HL-60 (cell line): Measurements from ENCODE around the gene TENM3.

Source experiments
- DNase-seq, 2 experiments: peaks; one replicate each; pipeline ENCODE4 v3.0.0-alpha.2; 2010 to 2020; ENCODE audit warnings: low read depth in 1 of 2, low spot score in 1 of 2
- H3K27ac ChIP-seq: fragments of 250-450 bp; sonication (Bioruptor Pico); replicated peaks from 2 replicates; pipeline ENCODE4 v1.5.1; 2020; ENCODE audit warnings: mild to moderate bottlenecking, moderate library complexity
- H3K27me3 ChIP-seq: fragments of 250-450 bp; sonication (Bioruptor Pico); 2 replicates; pipeline ENCODE4 v1.5.1; 2021; ENCODE audit warnings: mild to moderate bottlenecking, moderate library complexity; ENCODE audit not compliant: insufficient read depth, poor library complexity, severe bottlenecking
- H3K4me3 ChIP-seq: replicated peaks from 2 replicates; pipeline ENCODE4 v1.5.1; 2011; ENCODE audit warnings: mild to moderate bottlenecking, control low read depth, low read length; ENCODE audit not compliant: insufficient read depth
- GABPA ChIP-seq: IDR thresholded peaks from 2 replicates; pipeline ENCODE4 v1.6.1; 2012; ENCODE audit warnings: low read depth
- POLR2AphosphoS5 ChIP-seq: IDR thresholded peaks from 2 replicates; pipeline ENCODE4 v1.6.1; 2012; ENCODE audit warnings: low read depth
- REST ChIP-seq: IDR thresholded peaks from 2 replicates; pipeline ENCODE4 v1.6.1; 2012; ENCODE audit warnings: low read depth; ENCODE audit not compliant: insufficient replicate concordance
- SPI1 ChIP-seq: IDR thresholded peaks from 2 replicates; pipeline ENCODE4 v1.6.1; 2012; ENCODE audit warnings: low read depth, mild to moderate bottlenecking, borderline replicate concordance
- TF ChIP-seq, protein P1 (sequence below): IDR thresholded peaks from one replicate; pipeline ENCODE4 v1.5.1; 2011; ENCODE audit warnings: low read length, control low read depth, inconsistent platforms; ENCODE audit not compliant: insufficient read depth

TENM3 gene

GRCh38 chr4:182537031-182537795, 294.0 kb downstream of the TENM3 start:
- Histone ChIP-seq H3K27me3 (no peaks in the 10 kb centered on the region), H3K27ac (no peak overlapping the region), H3K4me3 (no peak overlapping the region)
- no peak for DNase-seq
- TF ChIP-seq POLR2AphosphoS5: no peak
- no peak for TF ChIP-seq GABPA
- TF ChIP-seq, protein P1, sequence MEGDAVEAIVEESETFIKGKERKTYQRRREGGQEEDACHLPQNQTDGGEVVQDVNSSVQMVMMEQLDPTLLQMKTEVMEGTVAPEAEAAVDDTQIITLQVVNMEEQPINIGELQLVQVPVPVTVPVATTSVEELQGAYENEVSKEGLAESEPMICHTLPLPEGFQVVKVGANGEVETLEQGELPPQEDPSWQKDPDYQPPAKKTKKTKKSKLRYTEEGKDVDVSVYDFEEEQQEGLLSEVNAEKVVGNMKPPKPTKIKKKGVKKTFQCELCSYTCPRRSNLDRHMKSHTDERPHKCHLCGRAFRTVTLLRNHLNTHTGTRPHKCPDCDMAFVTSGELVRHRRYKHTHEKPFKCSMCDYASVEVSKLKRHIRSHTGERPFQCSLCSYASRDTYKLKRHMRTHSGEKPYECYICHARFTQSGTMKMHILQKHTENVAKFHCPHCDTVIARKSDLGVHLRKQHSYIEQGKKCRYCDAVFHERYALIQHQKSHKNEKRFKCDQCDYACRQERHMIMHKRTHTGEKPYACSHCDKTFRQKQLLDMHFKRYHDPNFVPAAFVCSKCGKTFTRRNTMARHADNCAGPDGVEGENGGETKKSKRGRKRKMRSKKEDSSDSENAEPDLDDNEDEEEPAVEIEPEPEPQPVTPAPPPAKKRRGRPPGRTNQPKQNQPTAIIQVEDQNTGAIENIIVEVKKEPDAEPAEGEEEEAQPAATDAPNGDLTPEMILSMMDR: no peak
- TF ChIP-seq REST: no peak
- no peak for TF ChIP-seq SPI1

GRCh38 chr4:182538031-182538430, 294.8 kb downstream of the TENM3 start:
- Histone ChIP-seq H3K27me3 (no peaks in the 10 kb centered on the region), H3K4me3 (no peak overlapping the region), H3K27ac (no peak overlapping the region)
- TF ChIP-seq, protein P1: no peak
- TF ChIP-seq GABPA: no peak
- TF ChIP-seq REST: no peak
- TF ChIP-seq POLR2AphosphoS5: no peak
- no peak for TF ChIP-seq SPI1
- no peak for DNase-seq

DNA sequence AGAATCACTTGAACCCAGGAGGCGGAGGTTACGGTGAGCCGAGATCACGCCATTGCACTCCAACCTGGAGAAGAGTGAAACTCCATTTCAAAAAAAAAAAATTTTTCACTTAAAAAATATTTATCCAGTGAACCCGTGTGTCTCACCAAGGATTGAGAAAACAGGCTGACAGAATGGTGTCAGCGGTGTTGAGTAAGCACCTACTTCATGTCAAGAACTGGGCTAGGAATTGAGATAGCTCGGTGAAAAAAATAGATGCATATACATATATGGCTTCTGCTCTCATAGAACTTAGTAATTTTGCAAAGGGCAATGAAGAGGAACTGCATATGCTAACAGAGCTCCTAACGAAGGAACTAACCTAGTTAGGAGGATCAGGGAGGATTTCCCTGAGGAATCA, 297.3 kb downstream of the TENM3 start:
- H3K4me3 ChIP-seq: no peak overlapping the region
- H3K27me3 ChIP-seq: no peaks in the 10 kb centered on the region
- TF ChIP-seq POLR2AphosphoS5: no peak
- no peak for TF ChIP-seq GABPA
- no peak for TF ChIP-seq REST
- TF ChIP-seq, protein P1: no peak
- no peak for TF ChIP-seq SPI1
- H3K27ac ChIP-seq: no peak overlapping the region
- no peak for DNase-seq
